ENCODE measurements around the gene TXNDC11.
A peak's percentile ranks its signal among the peaks of the same experiment; 100 is the strongest.

Gene TXNDC11

GRCh38 chr16:11691235-11691634, 51.4 kb downstream of the TXNDC11 start:
- no peak for DNase-seq (ENCODE audit: low spot score)

GRCh38 chr16:11689031-11689840, 53.4 kb downstream of the TXNDC11 start:
- DNase-seq (ENCODE audit: low spot score), result no peak

GRCh38 chr16:11688520-11688886, 54.2 kb downstream of the TXNDC11 start:
- no peak for DNase-seq (ENCODE audit: low spot score)

GRCh38 chr16:11687601-11688519, 54.8 kb downstream of the TXNDC11 start:
- no peak for DNase-seq (ENCODE audit: low spot score)

GRCh38 chr16:11686713-11687380, 55.8 kb downstream of the TXNDC11 start:
- DNase-seq (ENCODE audit: low spot score), result no peak

GRCh38 chr16:11685844-11686618, 56.6 kb downstream of the TXNDC11 start:
- DNase-seq (ENCODE audit: low spot score), result no peak

- no peak for DNase-seq (ENCODE audit: low spot score)
Measured at GRCh38 chr16:11684231-11685025, 58.2 kb downstream of the TXNDC11 start.

GRCh38 chr16:11683145-11683544, 59.5 kb downstream of the TXNDC11 start:
- no peak for DNase-seq (ENCODE audit: low spot score)

- DNase-seq (ENCODE audit: low spot score), result no peak
Measured at GRCh38 chr16:11682655-11683096, 60.0 kb downstream of the TXNDC11 start.

- DNase-seq (ENCODE audit: low spot score), result no peak
Measured at GRCh38 chr16:11681976-11682654, 60.5 kb downstream of the TXNDC11 start.

- DNase-seq (ENCODE audit: low spot score), result peak; percentile 24
Measured at GRCh38 chr16:11681556-11681955, 61.1 kb downstream of the TXNDC11 start.

- DNase-seq (ENCODE audit: low spot score), result no peak
Measured at GRCh38 chr16:11679941-11680911, 62.4 kb downstream of the TXNDC11 start.

GRCh38 chr16:11679250-11679649, 63.4 kb downstream of the TXNDC11 start:
- no peak for DNase-seq (ENCODE audit: low spot score)

- DNase-seq (ENCODE audit: low spot score), result no peak
Measured at GRCh38 chr16:11677959-11678881, 64.4 kb downstream of the TXNDC11 start.

GRCh38 chr16:11677451-11677951, 65.2 kb downstream of the TXNDC11 start:
- no peak for DNase-seq (ENCODE audit: low spot score)

GRCh38 chr16:11676799-11677198, 65.9 kb downstream of the TXNDC11 start:
- DNase-seq (ENCODE audit: low spot score), result no peak
